GM18505 (cell line): ENCODE measurements around the gene LBP.
"Not testable (repeated sequence)": the region's sequence is repeated elsewhere in the genome, so short reads cannot be mapped to it uniquely, and the experiment has no call there.

Experiments used
- ATAC-seq: cut with Tn5 transposase; IDR thresholded peaks from one replicate; pipeline ENCODE4 v1.9.1; 2021; ENCODE audit not compliant: unreplicated experiment
- POLR2A ChIP-seq: IDR thresholded peaks from 4 replicates; pipeline ENCODE4 v1.6.1; 2011; ENCODE audit warnings: borderline replicate concordance; ENCODE audit not compliant: insufficient read depth, insufficient read length; ENCODE audit errors: extremely low read depth

Gene LBP

DNA sequence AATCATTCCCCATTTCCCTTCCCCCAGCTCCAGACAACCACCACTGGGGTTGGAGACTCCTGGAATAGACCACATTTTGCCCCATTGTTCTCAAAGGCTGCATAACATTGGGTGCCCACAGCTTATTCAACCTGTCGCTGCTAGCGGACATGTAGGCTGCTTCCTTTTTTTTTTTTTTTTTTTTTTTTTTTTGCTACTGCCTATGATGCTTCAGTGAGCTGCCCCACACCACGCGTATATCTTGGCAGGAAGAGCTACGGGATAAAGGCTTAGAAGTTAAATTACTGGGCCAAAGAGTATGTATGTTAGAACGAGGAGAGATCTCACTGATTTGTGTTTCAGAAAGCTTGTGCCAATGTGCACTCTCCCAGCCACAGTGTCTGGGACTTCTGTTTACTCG lies 7.0 kb downstream of the LBP start:
- no peak for TF ChIP-seq POLR2A
- no peak for ATAC-seq

DNA sequence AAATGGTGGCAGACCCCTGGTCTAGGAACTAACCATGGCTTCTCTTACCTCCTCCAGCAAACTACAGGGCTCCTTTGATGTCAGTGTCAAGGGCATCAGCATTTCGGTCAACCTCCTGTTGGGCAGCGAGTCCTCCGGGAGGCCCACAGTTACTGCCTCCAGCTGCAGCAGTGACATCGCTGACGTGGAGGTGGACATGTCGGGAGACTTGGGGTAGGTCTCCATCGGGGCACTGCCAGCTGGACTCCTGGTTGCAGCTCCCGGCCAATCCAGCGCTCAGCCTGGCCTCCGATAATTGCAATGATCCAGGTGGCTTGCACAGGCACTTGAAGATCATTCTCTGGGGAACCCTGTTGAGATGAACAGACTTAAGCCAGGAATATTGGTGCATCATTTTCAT lies 7.9 kb downstream of the LBP start:
- no peak for ATAC-seq
- TF ChIP-seq POLR2A = no peak

DNA sequence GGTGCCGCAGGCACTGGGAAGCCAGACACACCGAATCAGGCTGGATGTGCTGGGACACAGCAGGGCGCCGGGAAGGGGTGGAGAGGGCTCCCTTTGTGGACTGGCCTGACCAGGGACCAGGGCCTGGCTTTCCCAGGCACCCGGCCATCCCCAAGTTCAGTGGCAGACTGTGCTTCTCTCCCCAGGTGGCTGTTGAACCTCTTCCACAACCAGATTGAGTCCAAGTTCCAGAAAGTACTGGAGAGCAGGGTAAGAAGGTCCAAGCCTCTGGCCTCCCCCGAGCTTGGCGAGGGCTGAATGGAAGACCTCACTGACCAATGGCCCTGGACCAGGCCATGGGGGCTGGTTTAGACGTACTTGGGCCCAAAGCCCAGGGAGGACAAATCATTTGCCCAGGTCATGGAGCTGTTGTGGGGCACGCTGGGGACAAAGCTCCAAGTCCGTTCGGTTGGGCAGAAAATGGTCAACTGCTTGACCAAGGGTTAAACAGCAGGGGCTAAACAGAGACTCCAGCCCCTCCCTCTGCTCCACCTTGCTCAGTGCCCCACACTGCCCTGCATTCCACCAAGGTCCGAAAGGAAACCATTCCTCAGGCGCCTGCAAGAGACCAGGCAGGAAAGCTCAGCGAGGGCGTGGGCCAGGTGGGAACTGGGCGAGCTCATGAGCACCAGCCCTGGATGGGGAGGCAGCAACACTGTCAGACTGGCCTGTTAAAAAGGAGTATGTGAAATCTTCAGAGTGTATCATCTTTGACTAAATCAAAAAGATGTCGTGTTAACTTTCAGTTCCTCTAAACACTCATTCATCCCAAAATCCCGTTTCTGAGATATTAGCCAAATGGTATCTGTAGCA lies 9.1 kb downstream of the LBP start:
- ATAC-seq = no peak
- no peak for TF ChIP-seq POLR2A

DNA sequence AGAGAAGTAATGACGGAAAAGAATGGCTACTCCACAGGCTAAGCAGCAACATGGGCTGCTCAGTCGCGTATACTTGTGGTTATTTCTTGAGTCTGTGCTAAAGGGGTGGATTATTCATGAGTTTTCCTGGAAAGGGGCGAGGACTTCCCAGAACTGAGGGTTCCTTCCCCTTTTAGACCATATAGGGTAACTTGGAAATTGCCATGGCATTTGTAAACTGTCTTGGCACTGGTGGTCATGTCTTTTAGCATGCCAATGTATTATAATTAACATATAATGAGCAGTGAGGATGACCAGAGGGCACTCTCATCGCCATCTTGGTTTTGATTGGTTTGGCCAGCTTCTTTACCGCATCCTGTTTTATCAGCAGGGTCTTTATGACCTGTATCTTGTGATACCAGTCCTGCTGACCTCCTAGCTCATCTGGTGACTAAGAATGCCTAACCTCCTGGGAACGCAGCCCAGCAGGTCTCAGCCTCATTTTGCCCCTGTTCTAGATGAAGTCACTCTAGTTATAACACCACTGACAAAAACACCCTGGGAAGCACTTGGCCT lies 11.4 kb downstream of the LBP start:
- no peak for TF ChIP-seq POLR2A
- ATAC-seq = no peak

DNA sequence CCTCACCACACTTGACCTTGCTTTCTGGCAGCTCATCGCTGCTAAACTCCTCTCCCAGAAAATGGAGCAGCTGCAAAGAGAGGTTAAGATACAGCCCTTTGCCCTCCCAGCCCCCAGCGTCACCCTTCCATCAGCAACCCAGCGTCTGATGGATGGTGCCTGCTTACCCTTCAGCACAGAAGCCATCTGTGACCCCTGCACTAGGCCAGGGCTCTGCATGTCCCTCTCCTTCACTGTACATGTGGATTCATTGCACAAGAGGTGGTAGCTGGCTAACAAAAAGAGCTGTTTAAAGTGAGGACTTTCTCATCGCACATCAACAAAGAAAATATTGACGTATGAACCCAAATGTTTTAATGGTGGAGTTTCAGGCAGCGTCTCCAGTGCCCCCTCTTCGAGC lies 12.3 kb downstream of the LBP start:
- no peak for ATAC-seq
- TF ChIP-seq POLR2A = no peak

DNA sequence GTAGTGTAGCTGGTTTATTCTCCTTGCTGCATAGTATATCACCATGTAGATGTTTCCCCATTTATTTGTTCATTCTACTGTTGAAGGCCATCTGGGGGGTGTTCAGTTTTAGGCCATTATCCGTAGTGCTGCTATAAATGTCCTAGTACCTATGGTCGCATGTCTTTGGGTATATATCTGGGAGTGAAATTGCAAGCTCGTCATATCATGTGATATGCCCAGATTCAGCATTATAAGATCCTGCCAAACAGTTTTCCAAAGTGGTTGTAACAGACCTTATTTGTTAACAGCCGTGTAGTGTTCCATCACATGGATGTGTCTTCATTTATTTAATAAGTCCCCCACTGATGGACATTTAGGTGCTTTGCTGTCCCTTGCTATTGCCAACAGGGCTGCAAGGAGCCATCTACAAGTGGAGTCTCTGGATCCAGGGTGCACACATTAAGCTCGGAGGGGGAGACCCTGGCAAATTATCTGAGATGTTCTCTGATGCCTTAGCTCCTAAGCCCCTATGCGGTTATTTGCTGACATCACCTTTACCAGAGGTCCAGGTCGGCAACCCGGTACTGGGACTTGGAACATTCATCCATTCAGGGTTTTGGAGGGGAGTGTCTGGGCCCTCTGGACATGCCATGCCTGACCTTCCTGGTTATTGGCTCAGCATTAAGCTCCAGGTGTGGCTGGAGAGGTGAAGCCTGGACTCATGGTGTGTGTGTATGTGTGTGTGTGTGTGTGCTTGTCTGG lies 16.9 kb downstream of the LBP start:
- no peak for ATAC-seq
- TF ChIP-seq POLR2A = no peak

DNA sequence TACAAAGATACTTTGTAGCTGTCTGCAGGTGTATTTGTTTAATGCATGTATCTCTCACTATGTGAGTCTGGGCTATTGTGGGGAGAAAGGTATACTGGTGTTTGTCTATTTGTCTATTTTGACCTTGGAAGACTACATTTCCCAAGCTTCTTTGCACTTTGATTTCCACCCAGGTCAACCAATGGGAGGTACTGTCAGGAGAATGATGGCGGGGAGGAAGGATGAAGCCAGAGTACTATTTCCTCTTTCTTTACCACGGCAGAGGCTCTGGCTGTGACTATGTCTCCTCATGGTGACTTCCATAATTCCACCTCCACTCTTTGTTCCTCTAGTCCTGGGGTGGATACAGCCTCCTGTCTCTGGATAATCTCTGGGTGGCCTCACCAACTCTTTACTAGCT lies 23.1 kb downstream of the LBP start:
- TF ChIP-seq POLR2A = no peak
- no peak for ATAC-seq

DNA sequence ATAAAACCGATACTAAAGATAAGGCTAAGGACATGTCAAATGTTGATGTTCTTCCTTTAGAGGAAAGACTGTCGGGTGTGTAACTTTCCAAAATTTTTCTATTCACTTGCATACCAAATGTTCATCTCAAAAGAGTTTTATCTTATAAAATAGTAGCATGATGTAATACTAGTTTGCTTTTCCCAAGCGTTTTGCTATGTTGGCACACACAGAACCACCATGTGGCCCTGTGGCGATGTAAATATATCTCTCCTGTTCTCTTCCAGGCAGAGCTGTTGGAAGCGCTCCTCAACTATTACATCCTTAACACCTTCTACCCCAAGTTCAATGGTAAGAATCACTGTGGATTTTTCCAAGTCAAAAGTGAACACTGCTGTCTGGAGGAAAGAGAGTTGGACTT lies 26.5 kb downstream of the LBP start:
- no peak for ATAC-seq
- no peak for TF ChIP-seq POLR2A

DNA sequence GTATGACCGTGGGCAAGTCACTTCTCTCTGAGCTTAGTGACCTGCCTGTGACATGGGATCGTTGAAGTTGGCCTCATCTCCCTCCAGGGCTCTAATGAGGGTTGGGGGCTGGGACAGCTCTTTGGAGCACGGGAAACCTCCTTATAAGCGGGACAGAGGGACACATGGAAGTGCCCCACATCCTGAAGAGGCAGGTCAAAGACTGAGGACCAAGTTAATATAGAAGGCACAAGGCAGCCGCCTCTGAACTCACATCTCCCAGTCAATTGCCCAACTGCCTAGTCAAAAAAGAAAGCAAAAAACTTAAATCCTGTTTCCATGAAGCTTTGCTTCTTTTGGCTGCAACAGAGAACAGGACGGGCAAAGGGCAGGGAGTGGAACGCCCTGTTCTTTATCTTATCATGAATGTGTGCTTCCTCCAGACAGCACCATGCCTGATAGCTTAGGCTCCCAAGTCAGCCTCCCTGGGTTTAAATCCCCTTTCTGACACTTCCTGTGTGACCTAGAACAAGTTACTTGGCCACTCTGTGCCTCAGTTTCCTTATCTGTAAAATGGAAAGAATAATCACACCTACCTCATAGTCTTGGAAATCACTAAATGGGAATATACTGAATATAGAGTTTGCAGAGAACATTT lies 27.1 kb downstream of the LBP start:
- TF ChIP-seq POLR2A = no peak
- no peak for ATAC-seq

DNA sequence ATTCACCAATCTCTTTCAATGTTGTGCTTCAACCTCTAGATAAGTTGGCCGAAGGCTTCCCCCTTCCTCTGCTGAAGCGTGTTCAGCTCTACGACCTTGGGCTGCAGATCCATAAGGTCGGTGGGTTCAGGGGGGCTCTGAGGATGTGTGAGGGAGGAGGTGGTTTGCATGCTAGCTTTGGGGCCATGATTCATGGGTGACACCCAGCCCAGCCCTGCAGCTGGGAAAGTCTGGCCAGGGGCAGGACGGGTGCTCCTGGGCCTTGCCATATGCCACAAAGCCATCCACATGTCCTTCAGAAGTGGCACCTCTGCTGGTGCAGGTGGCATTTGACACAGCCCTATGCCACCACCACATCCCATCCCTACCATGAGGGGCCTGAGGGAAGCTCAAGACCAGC lies 27.6 kb downstream of the LBP start:
- no peak for TF ChIP-seq POLR2A
- ATAC-seq = no peak

DNA sequence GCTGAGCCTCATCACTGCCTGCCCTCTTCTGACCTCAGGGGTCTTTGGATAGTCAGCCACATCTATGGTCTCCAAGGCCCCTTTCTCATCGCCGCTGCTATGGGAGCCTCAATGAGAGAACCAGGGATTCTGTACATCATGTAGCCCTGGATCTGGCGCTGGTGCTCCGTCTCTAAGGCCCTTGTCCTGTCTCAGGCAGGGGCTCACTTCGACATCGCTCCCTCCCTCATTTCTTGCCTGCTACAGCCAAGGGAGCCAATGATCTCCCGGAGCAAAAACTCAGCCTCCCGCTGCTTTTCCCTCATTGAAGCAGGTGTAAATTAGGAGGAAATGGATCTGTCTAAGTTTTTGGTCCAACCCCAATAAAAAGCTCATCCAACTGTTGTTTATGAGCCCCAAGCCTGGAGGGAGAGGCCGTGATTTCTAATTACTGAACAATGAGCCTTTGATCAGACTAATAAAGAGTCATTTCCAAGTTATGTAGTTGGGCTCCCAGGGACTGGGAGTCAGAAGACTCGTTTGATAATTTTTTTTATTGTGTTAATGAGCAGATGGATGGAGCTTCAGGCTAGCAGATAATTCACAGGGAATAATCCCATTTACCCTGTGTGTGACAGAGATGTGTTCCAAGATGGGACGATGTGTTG lies 30.9 kb downstream of the LBP start:
- no peak for ATAC-seq
- TF ChIP-seq POLR2A = no peak

DNA sequence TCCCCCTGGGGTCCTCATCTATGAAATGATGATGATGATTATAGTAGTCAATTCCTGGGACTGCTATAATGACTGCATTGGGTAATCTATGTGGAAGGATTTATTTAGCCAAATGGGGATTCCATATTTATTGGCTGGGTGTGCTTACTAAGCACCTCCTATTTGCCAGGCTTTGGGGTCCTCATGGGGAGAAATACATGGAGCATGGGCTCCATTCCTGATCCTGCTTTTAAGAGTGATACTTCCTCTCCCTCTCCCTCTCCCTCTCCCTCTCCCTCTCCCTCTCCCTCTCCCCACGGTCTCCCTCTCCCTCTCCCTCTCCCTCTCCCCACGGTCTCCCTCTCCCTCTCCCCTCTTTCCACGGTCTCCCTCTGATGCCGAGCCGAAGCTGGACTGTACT lies 31.6 kb downstream of the LBP start:
- not testable (repeated sequence) for ATAC-seq

DNA sequence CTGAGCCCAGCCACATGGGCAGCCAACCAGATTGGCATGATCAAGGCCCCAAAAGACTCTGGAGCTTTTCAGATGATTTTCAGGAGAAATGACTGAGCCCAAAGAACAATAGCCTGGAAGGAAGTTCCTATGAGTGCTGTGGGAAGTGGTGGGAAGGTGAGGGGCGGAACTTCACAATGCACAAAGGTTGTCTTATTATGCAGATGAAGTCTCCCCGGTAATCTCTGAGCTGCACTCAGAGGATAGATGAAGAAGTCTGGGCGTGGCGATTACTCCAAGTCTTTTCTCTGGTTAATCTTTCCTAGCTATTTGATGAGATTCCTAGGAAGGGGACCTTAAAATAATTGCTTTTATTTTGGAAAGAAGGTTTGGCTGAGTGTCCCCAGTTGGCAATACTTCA lies 36.9 kb downstream of the LBP start:
- no peak for TF ChIP-seq POLR2A
- ATAC-seq = no peak
